Germinal center (tissue), 1 donor: ENCODE results near the gene GPR142.

Experiments used
- DNase-seq: peaks from one replicate; pipeline ENCODE4 v3.0.0; 2012; ENCODE audit warnings: mixed read lengths, low spot score

GPR142 gene

DNA sequence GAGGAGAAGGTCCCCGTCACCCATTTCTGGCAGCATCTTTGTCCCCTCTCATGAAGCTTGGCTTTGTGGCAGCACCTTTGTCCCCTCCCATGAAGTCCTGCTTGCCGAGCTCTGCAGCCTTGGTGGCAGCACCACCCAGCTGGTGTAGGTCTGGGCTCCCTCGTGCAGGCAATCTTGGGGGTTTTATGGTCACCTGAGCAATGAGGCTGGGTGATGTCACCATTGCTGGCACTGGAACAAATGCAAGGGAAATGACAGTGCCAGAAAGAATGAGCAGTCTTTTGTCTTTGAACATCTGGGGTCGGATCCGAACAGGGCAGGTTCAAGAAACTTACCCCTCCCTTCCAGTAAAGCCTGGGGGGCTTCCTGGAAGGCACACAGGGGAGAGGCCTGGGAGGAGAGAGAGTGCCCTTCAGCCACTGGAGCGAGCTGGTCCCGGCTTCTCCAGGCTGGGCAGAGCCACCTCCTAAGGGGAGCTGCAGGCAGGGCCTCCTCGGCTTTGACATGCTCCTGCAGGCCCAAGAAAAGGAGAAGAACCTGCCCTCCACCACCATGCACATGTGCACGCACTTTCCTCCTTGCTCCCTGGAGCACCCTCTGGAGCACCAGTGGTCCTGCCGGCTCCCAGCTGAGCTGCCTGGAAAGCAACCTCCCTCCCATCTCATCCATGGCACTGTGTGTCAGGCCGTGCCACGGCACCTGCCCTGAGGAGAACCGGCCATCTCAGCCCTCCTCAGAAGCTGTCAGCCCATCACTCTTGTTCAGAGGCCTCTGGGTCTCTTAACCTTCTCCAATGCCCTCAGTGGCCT, 21.7 kb upstream of the GPR142 start:
- DNase-seq: no peak

DNA sequence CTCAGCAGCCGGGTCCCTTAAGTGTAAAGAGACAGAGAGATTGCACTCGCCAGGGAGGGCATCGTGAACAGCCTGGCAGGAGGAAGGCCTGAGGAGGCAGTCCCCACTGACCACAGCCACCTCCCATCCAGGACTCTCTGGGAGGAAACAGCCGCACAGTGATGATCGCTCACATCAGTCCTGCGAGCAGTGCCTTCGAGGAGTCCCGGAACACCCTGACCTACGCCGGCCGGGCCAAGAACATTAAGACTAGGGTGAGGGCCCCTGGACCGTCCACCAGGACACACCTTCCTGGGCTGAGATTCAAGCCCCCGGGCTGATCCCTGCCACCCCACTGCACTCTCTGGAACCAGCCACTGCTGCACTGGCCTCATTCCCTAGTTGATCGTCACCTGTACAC, 19.7 kb upstream of the GPR142 start:
- DNase-seq: no peak

DNA sequence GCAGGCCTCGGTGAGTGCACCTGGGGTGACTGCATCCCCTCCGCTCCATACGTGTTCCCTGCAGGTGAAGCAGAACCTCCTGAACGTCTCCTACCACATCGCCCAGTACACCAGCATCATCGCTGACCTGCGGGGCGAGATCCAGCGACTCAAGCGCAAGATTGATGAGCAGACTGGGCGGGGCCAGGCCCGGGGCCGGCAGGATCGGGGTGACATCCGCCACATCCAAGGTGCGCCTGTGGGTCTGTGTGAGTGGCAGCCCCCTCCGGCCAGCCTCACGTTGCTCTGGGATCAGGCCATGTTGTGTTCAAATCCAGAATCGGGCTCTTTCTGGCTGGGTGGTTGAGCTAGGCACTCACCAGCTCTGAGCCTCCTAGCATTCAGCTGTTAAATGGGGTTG, 18.2 kb upstream of the GPR142 start:
- no peak for DNase-seq

DNA sequence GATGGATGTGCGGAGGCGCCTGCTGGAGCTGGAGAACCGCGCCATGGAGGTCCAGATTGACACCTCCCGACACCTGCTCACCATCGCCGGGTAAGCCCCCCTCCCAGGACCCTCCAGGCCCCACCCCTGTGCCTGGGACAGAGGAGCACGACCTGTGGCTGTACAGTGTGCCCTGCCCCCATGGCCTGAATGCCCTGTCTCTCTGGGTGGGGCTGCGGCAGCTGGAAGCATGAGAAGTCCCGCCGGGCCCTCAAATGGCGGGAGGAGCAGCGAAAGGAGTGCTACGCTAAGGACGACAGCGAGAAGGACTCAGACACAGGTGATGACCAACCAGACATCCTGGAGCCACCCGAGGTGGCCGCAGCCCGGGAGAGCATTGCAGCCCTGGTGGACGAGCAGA, 16.8 kb upstream of the GPR142 start:
- no peak for DNase-seq

DNA sequence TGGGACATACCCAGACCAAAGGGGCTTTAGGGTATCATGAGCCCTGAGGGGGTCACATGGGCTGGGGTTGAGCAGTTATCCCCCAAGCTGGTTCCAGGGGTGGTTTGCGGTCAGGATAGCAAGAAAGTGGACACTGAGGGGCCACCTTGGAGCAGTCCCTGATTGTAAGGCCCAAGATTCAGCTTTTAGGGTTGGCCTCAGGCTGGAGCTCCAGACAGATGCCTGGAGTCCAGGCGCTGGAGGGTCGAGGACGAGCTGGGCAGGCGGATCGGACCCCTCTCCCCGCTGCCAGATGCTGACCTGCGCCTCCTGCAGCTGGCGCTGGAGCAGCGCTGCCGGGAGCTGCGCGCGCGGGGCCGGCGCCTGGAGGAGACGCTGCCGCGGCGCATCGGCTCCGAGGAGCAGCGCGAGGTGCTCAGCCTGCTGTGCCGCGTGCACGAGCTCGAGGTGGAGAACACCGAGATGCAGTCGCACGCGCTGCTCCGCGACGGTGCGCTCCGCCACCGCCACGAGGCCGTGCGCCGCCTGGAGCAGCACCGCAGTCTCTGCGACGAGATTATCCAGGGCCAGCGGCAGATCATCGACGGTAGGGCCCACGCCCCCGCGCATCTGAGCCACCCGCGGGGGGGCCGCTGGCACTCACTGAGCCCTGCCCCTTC, 15.6 kb upstream of the GPR142 start:
- DNase-seq: no peak

DNA sequence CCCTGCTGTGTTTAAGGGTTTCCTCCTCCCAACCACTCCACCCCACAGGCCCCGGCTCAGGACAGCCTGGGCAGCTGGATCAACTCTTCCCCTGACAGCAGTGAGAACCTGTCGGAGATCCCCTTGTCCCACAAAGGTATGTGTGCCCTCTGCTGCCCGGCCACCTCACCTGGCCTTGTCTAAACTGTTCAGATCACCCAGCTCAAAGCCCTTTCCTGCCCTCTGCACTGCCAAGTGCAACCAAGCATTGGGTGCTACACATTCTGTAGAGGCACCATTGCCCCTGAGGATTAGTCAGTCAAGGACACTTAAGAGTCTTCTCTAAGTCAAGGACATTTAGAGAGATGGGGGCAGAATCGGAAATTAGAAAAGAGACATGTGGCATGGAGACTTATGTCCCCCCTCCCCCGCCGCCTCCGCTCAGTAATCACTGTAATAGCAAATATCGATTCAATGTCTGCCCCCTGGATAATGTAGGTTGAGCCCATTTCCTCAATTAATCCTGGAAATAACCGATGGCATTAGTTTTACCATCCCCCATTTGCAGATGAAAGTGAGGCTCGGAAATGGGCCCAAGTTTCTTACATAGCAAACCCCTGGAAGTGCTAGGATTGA, 13.8 kb upstream of the GPR142 start:
- no peak for DNase-seq

DNA sequence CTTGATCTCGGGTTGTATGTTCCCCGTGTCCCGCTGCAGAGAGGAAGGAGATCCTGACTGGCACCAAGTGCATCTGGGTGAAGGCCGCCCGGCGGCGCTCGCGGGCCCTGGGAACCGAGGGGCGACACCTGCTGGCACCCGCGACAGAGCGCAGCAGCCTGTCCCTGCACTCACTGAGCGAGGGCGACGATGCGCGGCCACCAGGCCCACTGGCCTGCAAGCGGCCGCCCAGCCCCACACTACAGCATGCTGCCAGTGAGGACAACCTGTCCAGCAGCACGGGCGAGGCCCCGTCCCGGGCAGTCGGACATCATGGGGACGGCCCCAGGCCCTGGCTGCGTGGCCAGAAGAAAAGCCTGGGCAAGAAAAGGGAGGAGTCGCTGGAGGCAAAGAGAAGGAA, 13.2 kb upstream of the GPR142 start:
- DNase-seq: peak; percentile 49

DNA sequence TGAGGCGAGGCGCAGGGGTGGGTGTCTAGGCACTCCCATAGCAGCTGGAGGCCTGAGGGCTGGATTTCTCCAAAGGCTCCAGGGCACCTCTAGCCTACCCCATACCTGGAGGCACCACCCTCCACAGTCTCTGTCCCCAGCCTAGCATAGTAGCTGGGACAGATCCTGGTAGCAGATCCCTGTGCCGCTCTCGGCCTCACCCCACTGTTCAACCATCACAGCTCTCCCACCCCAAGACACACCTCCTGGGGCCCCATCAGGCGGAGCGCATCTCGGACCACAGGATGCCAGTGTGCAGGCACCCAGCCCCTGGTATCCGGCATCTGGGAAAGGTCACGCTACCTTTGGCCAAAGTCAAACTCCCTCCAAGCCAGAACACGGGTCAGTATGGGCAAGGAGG, 12.7 kb upstream of the GPR142 start:
- DNase-seq: no peak

DNA sequence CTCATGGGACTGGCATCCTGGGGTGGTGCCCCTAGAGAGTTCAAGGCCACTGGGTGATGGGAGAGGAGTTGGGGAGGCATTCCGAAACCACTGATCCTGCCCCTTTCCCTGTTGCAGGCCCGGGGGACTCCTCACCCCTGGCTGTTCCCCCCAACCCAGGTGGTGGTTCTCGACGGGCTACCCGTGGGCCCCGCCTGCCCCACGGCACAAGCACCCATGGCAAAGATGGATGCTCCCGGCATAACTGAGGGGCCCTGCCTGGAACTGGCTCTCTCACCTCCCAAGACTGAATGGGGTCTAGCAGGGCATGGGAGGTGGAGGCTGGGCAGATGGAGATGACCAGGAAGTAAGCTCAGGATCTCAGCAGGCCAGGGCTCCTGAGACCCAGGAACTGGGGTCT, 12.2 kb upstream of the GPR142 start:
- DNase-seq: no peak

DNA sequence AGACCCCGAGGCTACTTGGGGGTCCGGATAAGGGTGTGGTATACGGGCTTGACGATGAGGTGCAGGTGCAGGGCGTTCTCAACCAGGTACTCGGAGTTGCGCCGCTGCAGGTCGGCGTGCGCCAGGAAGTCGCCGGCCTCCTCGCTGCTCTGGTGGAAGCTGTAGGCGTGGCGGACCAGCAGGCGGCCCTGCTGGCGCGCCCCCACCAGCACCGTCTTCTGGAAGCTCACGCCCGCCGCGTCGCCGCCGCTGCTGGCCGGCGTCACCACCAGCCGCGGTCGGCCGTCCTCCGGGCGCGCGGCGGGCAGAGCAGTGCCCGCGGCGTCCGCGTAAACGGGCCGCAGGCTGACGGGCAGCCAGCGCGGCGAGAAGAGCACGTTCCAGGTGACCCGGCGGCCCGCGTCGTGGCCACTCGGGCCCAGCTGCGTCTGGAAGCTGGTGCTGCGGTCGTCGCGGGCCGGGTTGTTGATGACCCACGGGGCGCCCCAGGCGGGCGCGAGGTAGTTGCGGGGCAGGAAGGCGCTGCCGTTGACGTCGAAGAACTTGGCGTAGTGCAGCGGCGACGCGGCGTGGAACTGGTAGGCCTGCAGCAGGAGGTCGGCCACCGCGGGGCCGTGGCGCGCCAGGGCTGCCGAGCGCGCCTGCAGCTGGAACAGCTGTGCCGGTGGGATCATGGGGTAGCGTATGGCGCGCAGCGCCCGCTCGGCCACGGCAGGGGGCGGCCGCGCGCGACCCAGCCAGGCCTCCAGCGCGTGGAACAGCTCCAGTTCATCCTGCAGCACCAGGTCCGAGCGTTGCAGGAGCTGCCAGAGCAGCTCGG, 10.4 kb upstream of the GPR142 start:
- DNase-seq: no peak

DNA sequence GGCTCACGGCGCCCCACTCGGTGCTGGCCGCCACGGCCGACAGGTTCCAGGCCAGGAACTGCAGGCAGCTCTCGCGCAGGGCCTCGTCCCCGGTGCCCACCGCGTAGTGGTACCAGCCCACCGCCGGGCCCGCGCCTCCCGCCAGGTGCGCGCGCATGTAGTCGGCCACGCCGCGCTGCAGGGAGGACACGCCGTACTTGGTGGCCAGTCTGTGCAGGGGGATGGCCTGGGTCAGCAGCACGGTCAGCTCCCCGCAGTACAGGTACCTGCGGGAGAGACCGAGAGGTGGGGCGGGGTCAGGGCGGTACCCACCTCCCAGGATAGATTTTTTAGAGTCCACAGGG, 9.9 kb upstream of the GPR142 start:
- no peak for DNase-seq

DNA sequence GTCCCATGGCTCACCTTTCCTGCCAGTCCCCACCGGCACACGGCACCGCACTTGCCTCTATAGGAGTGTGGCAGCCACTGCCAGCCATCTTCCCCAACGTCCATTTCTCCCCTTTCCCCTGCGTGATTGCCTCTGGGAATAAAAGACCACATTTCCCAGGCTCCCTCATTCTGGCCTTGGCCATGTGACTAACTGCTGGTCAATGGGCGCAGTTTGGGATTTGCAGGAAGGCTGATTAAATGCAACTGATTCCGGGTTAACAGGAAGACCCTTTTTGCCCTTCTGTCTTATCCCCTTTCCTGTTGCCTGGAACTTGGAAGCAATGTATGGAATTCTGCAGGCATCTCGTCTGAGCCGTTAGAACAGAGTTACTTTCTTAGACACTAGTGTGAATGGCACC, 8.6 kb upstream of the GPR142 start:
- DNase-seq: no peak

DNA sequence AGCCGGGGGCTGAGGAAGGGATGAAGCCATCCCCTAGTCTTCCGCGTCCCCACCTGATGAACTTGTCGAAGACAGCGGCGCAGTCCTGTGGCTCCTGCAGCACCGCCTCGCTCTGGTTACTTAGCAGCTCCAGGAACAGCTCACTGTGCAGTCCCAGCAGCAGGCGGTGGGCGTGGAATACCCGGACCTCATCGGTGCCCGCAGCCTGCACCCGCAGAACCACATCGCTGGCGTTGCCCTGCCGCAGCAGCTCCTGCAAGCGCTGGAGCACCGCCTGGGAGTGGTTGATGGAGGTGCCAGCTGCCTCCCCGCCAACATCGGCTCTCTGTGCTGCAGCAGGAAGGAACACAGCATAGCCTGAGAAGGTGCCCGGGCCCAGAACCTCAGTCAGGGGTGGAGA, 7.4 kb upstream of the GPR142 start:
- no peak for DNase-seq

DNA sequence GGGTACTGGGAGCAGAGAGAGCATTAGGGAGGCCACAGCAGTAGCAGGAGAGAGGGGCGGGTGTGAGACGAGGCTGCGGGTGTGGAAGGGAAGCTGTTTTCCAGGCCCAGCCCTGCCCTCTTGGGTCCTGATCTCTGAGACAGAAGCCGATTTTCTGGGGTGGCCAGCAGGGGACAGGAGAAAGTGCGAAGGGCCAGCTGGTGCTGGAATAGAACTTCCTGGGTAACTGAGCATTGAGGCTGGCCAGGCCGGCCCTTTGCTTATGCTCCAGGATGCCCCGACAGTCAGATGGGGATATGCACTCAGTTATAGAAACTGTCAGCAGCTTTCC, 6.4 kb upstream of the GPR142 start:
- DNase-seq: no peak

DNA sequence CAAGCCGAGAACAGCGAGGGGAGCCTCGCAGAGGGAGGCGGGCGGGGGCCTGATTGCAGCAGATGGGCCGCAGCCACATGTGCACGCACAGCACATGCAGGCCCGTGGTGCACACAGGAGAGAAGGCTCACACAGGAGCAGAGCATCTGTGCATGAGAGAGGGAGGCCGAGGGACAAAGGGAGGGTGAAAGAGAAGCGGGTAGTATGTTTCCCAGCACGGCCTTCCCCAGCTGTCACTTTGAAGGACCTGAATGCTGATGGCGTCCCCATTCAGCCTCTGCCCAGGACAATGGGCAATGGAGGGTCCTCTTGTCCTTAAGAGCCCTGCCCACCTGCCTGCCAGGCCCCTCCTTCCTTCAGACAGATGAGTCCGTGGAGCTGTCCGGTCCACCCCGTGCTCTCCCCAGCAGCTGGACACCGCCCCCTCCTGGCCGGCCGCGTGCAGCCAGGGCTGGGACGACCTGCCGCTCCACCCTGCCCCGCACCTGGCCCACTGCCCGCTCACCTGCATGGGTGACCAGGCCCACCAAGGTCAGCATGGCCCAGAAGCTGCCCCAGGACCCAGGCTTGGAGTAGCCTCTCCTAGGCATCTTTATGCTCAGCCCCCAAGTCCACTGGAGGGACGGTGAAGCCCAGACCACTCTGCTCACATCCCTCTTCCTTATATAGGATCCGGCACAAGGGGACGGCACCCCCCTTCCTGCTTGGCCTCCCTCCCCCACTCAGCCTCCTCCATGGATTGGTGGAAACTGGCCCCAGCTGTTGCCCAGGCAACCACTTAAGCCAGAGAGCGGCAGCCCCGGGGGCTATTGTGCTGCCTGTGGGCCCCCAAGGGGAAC, 5.9 kb upstream of the GPR142 start, which contains the start of gene BTBD17:
TSS of gene BTBD17 (minus strand) at position 639 of the 839 bp plus-strand sequence. CDS start at position 590, 49 bp downstream.
- DNase-seq: peak; percentile 24

DNA sequence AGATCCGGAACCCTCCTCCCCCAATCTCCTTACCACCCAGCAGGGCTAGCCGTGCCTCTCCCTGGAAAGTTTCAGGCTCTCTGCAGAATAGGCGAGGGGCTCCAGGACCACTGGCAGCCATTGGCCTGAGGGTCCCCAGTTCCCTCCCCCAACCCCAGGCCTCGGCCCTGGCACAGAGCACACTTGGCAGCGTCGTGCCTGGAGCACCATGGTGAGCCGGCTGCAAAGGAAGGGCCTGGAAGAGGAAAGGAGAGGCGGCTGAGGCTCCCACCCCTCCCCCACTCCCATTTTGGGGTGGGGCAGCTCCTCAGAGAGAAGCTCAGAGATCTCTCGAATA, 5.3 kb upstream of the GPR142 start:
- DNase-seq: no peak

DNA sequence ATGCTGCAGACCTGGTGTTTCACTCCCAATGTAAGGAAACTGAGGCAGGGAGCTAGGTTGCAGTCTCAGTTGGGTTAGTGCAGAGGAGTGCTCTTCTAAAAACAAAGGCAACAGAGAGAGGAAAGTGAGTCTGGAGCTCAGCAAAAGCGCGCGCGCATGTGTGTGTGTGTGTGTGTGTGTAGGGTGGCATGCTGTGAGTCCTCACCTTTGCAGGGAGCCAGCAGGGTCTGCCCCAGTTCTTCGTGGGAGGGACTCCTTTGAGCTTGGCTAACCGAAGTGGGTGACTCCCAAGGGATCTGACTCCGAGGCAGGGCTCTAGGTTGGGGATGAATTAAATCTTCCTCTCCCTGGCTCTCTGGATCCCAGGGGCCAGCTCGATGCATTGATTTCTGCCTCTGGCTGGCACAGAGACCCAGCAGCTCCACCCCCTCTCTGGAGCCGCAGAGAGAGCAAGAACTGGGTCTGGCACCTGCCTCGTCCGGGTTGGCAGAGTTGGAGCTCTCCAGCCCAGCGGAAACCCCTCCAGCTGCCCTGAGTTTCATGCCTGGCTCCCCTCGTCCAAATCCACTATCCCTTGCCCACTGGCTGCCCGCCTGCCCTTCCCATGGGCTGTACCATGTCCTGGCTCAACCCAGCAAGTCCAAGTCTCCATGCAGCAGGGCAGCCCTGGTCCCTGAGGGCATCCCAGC, 4.4 kb upstream of the GPR142 start:
- no peak for DNase-seq

DNA sequence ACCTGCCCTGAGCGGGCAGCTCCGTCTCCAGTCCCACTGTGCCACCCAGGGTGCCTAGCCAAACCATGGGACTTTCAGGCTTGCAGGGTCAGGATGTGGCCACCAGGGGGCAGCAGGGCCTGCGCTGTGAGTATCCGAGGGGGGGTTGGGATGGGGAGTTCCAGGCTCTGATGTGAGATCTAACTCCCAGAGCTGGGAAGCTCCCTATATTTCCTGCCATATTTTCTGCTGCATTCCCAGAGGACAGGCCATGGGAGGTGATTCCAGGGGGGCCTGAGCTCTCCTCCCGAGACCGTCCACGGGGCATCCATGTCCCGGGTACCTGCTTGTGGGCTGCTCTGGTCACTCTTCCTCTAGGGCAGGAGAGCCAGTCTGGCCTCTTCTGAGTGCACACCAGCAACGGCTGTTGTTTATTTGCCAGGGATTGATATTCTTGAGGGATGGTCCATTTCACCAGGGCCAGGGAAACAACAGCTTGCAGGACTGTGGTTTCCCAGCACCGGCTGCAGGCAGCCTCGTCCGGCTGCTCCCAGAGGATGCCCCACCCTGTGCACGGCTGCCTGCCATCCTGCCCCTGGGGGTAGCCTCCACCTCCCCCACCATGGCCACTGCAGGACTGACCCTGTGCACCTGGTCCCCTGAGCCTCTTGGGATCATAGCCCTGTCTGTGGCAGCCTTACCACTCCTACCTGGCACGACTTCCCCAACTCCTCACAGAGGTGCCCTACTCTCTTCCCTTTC, 1.2 kb downstream of the GPR142 start:
- DNase-seq: peak; percentile 73

DNA sequence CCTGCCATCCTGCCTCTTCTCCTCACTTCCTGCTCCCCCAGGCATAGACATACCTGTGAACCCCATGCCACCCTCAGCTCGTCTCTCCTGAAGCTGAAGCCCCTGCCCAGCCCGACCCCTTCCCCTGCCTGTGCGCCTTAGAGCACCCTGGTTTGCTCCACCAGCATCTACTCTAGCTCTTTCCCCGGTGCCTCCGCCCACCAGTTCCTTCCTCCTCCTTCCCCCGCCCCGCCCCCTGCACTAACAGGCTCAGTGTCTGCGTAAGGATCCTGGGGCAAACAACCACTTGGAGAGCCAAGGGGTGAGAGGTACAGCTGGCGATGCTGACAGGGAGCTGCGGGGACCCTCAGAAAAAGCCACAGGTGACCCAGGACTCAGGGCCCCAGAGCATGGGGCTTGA, 1.9 kb downstream of the GPR142 start:
- DNase-seq: no peak

DNA sequence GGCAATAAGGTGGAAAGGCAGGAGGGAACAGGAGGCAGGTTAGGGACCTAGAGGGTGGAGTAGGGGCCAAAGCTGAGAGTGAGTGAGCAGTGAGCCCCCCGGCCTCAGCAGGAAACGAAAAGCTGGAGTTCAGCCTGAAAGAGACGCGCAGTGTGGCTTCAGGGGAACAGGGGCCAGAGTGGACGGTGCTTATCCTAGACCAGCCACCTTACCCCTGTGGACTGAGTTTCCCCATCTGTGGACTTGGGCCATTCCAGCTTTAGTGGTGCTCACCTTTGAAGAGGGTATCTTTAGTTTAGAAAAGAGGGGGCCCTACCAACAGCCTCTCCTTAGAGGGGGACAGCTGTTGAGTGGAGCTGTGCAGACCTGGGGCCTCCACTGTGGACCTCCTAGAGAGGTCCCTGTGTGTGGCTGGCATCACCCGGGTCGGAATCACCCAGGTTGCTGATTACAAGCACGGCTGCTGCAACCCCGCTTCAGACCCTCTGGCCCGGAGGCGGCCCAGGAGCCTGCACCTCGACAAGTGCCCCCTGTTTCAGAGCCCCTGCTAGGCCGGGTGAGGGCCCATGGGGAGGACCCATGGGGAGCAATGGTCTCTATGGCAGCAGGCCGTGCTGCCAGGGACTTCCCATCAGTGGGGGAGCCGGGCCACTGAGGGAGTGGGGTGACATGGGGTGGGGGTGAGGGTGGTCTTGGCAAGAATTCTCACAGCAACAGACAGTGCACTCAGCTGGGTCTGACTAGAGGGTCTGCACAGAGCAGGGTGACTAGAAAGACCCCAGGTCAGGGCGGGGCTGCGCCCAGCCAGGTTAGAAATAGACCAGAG, 2.6 kb downstream of the GPR142 start:
- no peak for DNase-seq
